Brain microvascular endothelial cell (primary cell): Measurements from ENCODE around the gene UBE2F.
A peak's percentile ranks its signal among the peaks of the same experiment; 100 is the strongest.
"Not testable (repeated sequence)": the region's sequence is repeated elsewhere in the genome, so short reads cannot be mapped to it uniquely, and the experiment has no call there.

Experiments
- DNase-seq: peaks from one replicate; pipeline ENCODE4 v3.0.0-alpha.2; 2020
- H3K27ac ChIP-seq: fragments of 250-450 bp; sonication (Bioruptor Pico); 2 replicates; pipeline ENCODE4 v1.5.1; 2020; ENCODE audit warnings: mild to moderate bottlenecking, moderate library complexity
- H3K27me3 ChIP-seq: fragments of 250-450 bp; sonication (Bioruptor Pico); replicated peaks from 2 replicates; pipeline ENCODE4 v1.5.1; 2020; ENCODE audit warnings: mild to moderate bottlenecking
- H3K36me3 ChIP-seq: fragments of 250-450 bp; sonication (Bioruptor Pico); replicated peaks from 2 replicates; pipeline ENCODE4 v1.5.1; 2020; ENCODE audit warnings: mild to moderate bottlenecking
- H3K4me3 ChIP-seq: 2 replicates; pipeline ENCODE4 v1.5.1; 2011; ENCODE audit warnings: low read depth, mild to moderate bottlenecking, control low read depth, low read length, moderate library complexity
- CTCF ChIP-seq: IDR thresholded peaks from 2 replicates; pipeline ENCODE4 v1.5.1; 2011; ENCODE audit warnings: low read depth, mild to moderate bottlenecking, moderate library complexity, low read length, control low read depth, inconsistent platforms; ENCODE audit errors: missing control alignments
- in situ Hi-C: cut with HindIII; loops from 2 replicates; pipeline ENCODE4 v1.10.0; 2017; ENCODE audit warnings: low sequenced_read_pairs, low pct_ligation_motif_present

Gene UBE2F

DNA sequence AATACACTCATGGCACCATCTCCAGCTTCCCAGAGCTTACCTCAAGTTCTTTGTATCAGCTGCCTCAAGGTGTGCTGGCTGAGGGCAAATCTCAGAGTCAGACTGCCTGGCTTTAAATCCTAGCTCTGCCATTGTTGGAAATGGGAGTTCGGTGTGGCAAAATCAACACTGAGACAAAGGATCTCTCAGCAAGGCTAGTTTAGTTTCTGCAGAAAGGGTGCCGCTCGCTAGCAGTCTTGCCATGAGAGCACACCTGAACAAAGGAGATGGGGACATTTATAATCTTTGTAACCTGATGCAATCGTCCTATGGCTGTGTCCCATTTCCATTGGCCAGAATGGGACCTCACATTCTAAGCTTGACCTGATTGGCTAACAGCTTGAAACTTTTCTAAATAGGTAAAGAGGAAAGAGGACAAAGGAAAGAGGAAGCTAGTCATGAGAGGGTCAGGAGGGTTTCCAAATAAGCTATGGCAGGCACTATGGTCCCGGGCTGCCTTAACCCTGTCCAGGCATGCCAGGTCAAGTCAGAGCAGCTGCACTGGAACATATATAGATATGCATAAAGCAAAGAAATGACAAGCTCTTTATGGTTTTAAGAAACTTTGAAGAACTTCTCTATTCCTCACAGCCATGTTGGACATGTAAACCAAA lies 4.3 kb upstream of the UBE2F start:
- Histone ChIP-seq H3K27me3 (no peaks in the 10 kb centered on the region), H3K4me3 (no peak overlapping the region), H3K27ac (no peak overlapping the region), H3K36me3 (no peaks in the 10 kb centered on the region)
- in situ Hi-C loops, result no loop called here
- no peak for DNase-seq
- no peak for TF ChIP-seq CTCF

DNA sequence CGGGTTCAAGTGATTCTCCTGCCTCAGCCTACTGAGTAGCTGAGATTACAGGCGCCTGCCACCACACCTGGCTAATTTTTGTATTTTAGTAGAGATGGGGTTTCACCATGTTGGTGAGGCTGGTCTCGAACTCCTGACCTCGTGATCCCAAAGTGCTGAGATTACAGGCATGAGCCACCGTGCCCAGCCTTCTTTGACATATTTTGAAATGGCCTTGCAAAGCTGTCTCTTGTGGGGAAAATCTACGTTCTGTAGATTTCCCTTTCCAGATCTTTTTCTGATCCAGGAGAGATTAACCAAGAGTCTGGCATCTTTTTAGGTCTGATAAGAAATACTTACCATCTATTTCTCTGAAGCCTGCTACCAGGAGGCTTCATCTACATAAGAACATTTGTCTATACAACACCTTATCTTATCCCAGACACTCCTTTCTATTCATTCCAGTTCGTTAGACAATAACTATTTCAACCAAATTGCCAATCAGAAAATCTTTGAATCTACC lies 3.3 kb upstream of the UBE2F start:
- in situ Hi-C loops, DNase-seq, H3K36me3 ChIP-seq, H3K4me3 ChIP-seq, H3K27ac ChIP-seq, H3K27me3 ChIP-seq: not testable (repeated sequence)

- DNase-seq, result no peak
- H3K27ac ChIP-seq, result no peak overlapping the region
- no peaks in the 10 kb centered on the region for H3K27me3 ChIP-seq
- H3K4me3 ChIP-seq, result no peak overlapping the region
- no peak for TF ChIP-seq CTCF
- in situ Hi-C loops, result no loop called here
- no peaks in the 10 kb centered on the region for H3K36me3 ChIP-seq
Observed at GRCh38 chr2:237964194-237964577, 2.6 kb upstream of the UBE2F start.

GRCh38 chr2:237964578-237965404 lies 2.0 kb upstream of the UBE2F start:
- H3K27me3 ChIP-seq, result no peaks in the 10 kb centered on the region
- no peak for DNase-seq
- in situ Hi-C loops, result no loop called here
- TF ChIP-seq CTCF, result no peak
- H3K27ac ChIP-seq, result no peak overlapping the region
- no peaks in the 10 kb centered on the region for H3K36me3 ChIP-seq
- H3K4me3 ChIP-seq, result no peak overlapping the region

GRCh38 chr2:237965844-237966243 lies 970 bp upstream of the UBE2F start:
- in situ Hi-C loops, H3K27ac ChIP-seq, DNase-seq, H3K36me3 ChIP-seq, H3K27me3 ChIP-seq: not testable (repeated sequence)
- H3K4me3 ChIP-seq, result peak overlapping the region; percentile 76

- H3K27me3 ChIP-seq, result no peaks in the 10 kb centered on the region
- in situ Hi-C loops, result no loop called here
- H3K27ac ChIP-seq, result no peak overlapping the region
- DNase-seq, result no peak
- H3K4me3 ChIP-seq, result peak overlapping the region; percentile 76
- no peaks in the 10 kb centered on the region for H3K36me3 ChIP-seq
- TF ChIP-seq CTCF, result no peak
Observed at GRCh38 chr2:237966250-237966564, 607 bp upstream of the UBE2F start.

DNA sequence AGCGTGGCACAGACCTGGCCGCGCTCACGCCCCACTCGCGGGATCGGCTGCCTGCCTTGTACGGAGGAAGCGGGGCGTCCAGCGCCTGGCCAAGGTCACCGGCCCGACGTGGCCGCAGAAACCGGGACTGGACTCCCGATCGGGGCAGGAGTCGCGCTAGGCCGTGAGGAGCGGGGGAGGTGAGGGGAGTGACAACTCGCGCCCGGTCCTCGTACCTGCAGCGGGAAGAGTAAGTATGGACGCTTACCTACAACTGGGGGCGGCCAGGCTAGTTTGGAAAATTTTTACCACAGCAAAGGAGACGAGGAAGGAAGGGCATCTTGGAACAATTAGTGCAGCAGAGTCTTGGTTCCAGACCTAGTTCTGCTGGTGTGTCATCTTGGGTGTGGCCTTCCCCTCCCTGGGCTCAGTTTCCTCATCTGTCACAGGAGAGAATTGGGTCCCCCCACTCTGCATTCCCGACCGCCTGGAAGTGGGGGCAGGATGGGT lies 693 bp downstream of the UBE2F start:
- DNase-seq, result no peak
- Histone ChIP-seq H3K4me3 (peak overlapping the region; percentile 76), H3K36me3 (no peaks in the 10 kb centered on the region), H3K27me3 (no peaks in the 10 kb centered on the region), H3K27ac (no peak overlapping the region)
- no peak for TF ChIP-seq CTCF
- in situ Hi-C loops, result no loop called here
